ENCODE data around the gene SLC35B1.
"Not testable (repeated sequence)": the region's sequence is repeated elsewhere in the genome, so short reads cannot be mapped to it uniquely, and the experiment has no call there.

Gene SLC35B1

GRCh38 chr17:49734515-49735490 lies 27.0 kb upstream of the SLC35B1 start:
- no peak for DNase-seq (ENCODE audit: low read depth)

GRCh38 chr17:49731435-49731831 lies 23.7 kb upstream of the SLC35B1 start:
- DNase-seq (ENCODE audit: low read depth), result no peak

GRCh38 chr17:49730785-49731434 lies 23.1 kb upstream of the SLC35B1 start:
- DNase-seq (ENCODE audit: low read depth), result no peak

- no peak for DNase-seq (ENCODE audit: low read depth)
These were observed 22.5 kb upstream of the SLC35B1 start for GRCh38 chr17:49730078-49730784.

- no peak for DNase-seq (ENCODE audit: low read depth)
These were observed 21.3 kb upstream of the SLC35B1 start for GRCh38 chr17:49729069-49729468.

- no peak for DNase-seq (ENCODE audit: low read depth)
These were observed 20.7 kb upstream of the SLC35B1 start for GRCh38 chr17:49728425-49728824.

- DNase-seq (ENCODE audit: low read depth), result no peak
These were observed 19.6 kb upstream of the SLC35B1 start for GRCh38 chr17:49727380-49727779.

- DNase-seq (ENCODE audit: low read depth), result no peak
These were observed 17.8 kb upstream of the SLC35B1 start for GRCh38 chr17:49725452-49726130.

- DNase-seq (ENCODE audit: low read depth), result not testable (repeated sequence)
These were observed 16.8 kb upstream of the SLC35B1 start for GRCh38 chr17:49724552-49724951.

- DNase-seq (ENCODE audit: low read depth), result no peak
These were observed 15.7 kb upstream of the SLC35B1 start for GRCh38 chr17:49723423-49723822.

- DNase-seq (ENCODE audit: low read depth), result no peak
These were observed 14.3 kb upstream of the SLC35B1 start for GRCh38 chr17:49722066-49722465.

- DNase-seq (ENCODE audit: low read depth), result no peak
These were observed 9.7 kb upstream of the SLC35B1 start for GRCh38 chr17:49717371-49717861.

GRCh38 chr17:49716668-49717364 lies 9.1 kb upstream of the SLC35B1 start:
- DNase-seq (ENCODE audit: low read depth), result no peak

GRCh38 chr17:49715717-49716279 lies 8.0 kb upstream of the SLC35B1 start:
- DNase-seq (ENCODE audit: low read depth), result no peak

- DNase-seq (ENCODE audit: low read depth), result no peak
These were observed 7.5 kb upstream of the SLC35B1 start for GRCh38 chr17:49715216-49715615.

- no peak for DNase-seq (ENCODE audit: low read depth)
These were observed 885 bp upstream of the SLC35B1 start for GRCh38 chr17:49708515-49709183.

GRCh38 chr17:49707246-49707607 lies 537 bp downstream of the SLC35B1 start:
- DNase-seq (ENCODE audit: low read depth), result no peak

- no peak for DNase-seq (ENCODE audit: low read depth)
These were observed 2.5 kb downstream of the SLC35B1 start for GRCh38 chr17:49705254-49705653.

GRCh38 chr17:49703557-49704277 lies 4.0 kb downstream of the SLC35B1 start:
- no peak for DNase-seq (ENCODE audit: low read depth)

- no peak for DNase-seq (ENCODE audit: low read depth)
These were observed 6.8 kb downstream of the SLC35B1 start for GRCh38 chr17:49700960-49701359.
